ENCODE results near the gene CHCHD10.
A peak's percentile ranks its signal among the peaks of the same experiment; 100 is the strongest.
"Not testable (repeated sequence)": the region's sequence is repeated elsewhere in the genome, so short reads cannot be mapped to it uniquely, and the experiment has no call there.

CHCHD10 gene

GRCh38 chr22:23753385-23753784 is 14.4 kb downstream of the CHCHD10 start:
- Histone ChIP-seq H3K36me3 (ENCODE audit: insufficient read depth, low read length) (no peaks in the 10 kb centered on the region), H3K9me3 (ENCODE audit: control insufficient read depth, insufficient read depth, low read length) (no peaks in the 10 kb centered on the region), H3K4me1 (ENCODE audit: insufficient read depth, low read length) (no peaks in the 10 kb centered on the region; the same call in 1 of the 2 replicates), H3K9ac (ENCODE audit: low read depth, low read length) (no peak overlapping the region)

GRCh38 chr22:23752750-23753149 is 15.0 kb downstream of the CHCHD10 start:
- Histone ChIP-seq H3K9ac (ENCODE audit: low read depth, low read length) (no peak overlapping the region), H3K36me3 (ENCODE audit: insufficient read depth, low read length) (no peaks in the 10 kb centered on the region), H3K4me1 (ENCODE audit: insufficient read depth, low read length) (no peaks in the 10 kb centered on the region; the same call in 1 of the 2 replicates), H3K9me3 (ENCODE audit: control insufficient read depth, insufficient read depth, low read length) (no peaks in the 10 kb centered on the region)

GRCh38 chr22:23752090-23752691 is 15.6 kb downstream of the CHCHD10 start:
- H3K36me3 ChIP-seq (ENCODE audit: insufficient read depth, low read length): no peaks in the 10 kb centered on the region
- H3K4me1 ChIP-seq (ENCODE audit: insufficient read depth, low read length): no peaks in the 10 kb centered on the region; the same call in 1 of the 2 replicates
- no peaks in the 10 kb centered on the region for H3K9me3 ChIP-seq (ENCODE audit: control insufficient read depth, insufficient read depth, low read length)
- peak overlapping the region; percentile 73; the same call in 1 of the 2 replicates for H3K9ac ChIP-seq (ENCODE audit: low read depth, low read length)

- Histone ChIP-seq H3K4me1 (ENCODE audit: insufficient read depth, low read length) (no peaks in the 10 kb centered on the region; the same call in 1 of the 2 replicates), H3K9ac (ENCODE audit: low read depth, low read length) (peak overlapping the region; percentile 73), H3K9me3 (ENCODE audit: control insufficient read depth, insufficient read depth, low read length) (no peaks in the 10 kb centered on the region), H3K36me3 (ENCODE audit: insufficient read depth, low read length) (no peaks in the 10 kb centered on the region)
These were observed 16.3 kb downstream of the CHCHD10 start for GRCh38 chr22:23751441-23751996.

GRCh38 chr22:23750714-23751440 is 16.9 kb downstream of the CHCHD10 start, which contains the start of gene ZNF70:
TSS of gene ZNF70 (minus strand) at chr22:23751112. CDS start at chr22:23745140, 5,972 bp downstream.
- peak within 1 kb of the TSS; percentile 84 for H3K9ac ChIP-seq (ENCODE audit: low read depth, low read length)
- no peaks in the 10 kb centered on the region; the same call in 1 of the 2 replicates for H3K4me1 ChIP-seq (ENCODE audit: insufficient read depth, low read length)
- H3K36me3 ChIP-seq (ENCODE audit: insufficient read depth, low read length): no peaks in the 10 kb centered on the region
- H3K9me3 ChIP-seq (ENCODE audit: control insufficient read depth, insufficient read depth, low read length): no peaks in the 10 kb centered on the region

- Histone ChIP-seq H3K9me3 (ENCODE audit: control insufficient read depth, insufficient read depth, low read length) (no peaks in the 10 kb centered on the region), H3K36me3 (ENCODE audit: insufficient read depth, low read length) (no peaks in the 10 kb centered on the region), H3K9ac (ENCODE audit: low read depth, low read length) (peak overlapping the region; percentile 84), H3K4me1 (ENCODE audit: insufficient read depth, low read length) (no peaks in the 10 kb centered on the region; the same call in 1 of the 2 replicates)
These were observed 17.4 kb downstream of the CHCHD10 start for GRCh38 chr22:23750367-23750713.

- H3K4me1 ChIP-seq (ENCODE audit: insufficient read depth, low read length): no peaks in the 10 kb centered on the region; the same call in 1 of the 2 replicates
- no peaks in the 10 kb centered on the region for H3K36me3 ChIP-seq (ENCODE audit: insufficient read depth, low read length)
- H3K9me3 ChIP-seq (ENCODE audit: control insufficient read depth, insufficient read depth, low read length): no peaks in the 10 kb centered on the region
- peak overlapping the region; percentile 84; the same call in 1 of the 2 replicates for H3K9ac ChIP-seq (ENCODE audit: low read depth, low read length)
These were observed 17.9 kb downstream of the CHCHD10 start for GRCh38 chr22:23749841-23750301.

GRCh38 chr22:23745791-23746190 is 22.0 kb downstream of the CHCHD10 start:
- Histone ChIP-seq H3K9ac (ENCODE audit: low read depth, low read length) (no peak overlapping the region), H3K9me3 (ENCODE audit: control insufficient read depth, insufficient read depth, low read length) (no peaks in the 10 kb centered on the region), H3K36me3 (ENCODE audit: insufficient read depth, low read length) (peaks cover 3% of the 10 kb centered on the region; the same call in 1 of the 2 replicates)

GRCh38 chr22:23744485-23744884 is 23.3 kb downstream of the CHCHD10 start:
- no peak overlapping the region for H3K9ac ChIP-seq (ENCODE audit: low read depth, low read length)
- no peaks in the 10 kb centered on the region for H3K4me1 ChIP-seq (ENCODE audit: insufficient read depth, low read length)
- peaks cover 3% of the 10 kb centered on the region; the same call in 1 of the 2 replicates for H3K36me3 ChIP-seq (ENCODE audit: insufficient read depth, low read length)
- no peaks in the 10 kb centered on the region for H3K9me3 ChIP-seq (ENCODE audit: control insufficient read depth, insufficient read depth, low read length)

More at GRCh38 chr22:23745791-23746190, 22.0 kb downstream of the CHCHD10 start:
- H3K4me1 ChIP-seq (ENCODE audit: insufficient read depth, low read length): no peaks in the 10 kb centered on the region

- Histone ChIP-seq H3K4me1 (ENCODE audit: insufficient read depth, low read length) (no peaks in the 10 kb centered on the region), H3K36me3 (ENCODE audit: insufficient read depth, low read length) (peaks cover 3% of the 10 kb centered on the region; the same call in 1 of the 2 replicates), H3K9ac (ENCODE audit: low read depth, low read length) (no peak overlapping the region), H3K9me3 (ENCODE audit: control insufficient read depth, insufficient read depth, low read length) (no peaks in the 10 kb centered on the region)
These were observed 23.8 kb downstream of the CHCHD10 start for GRCh38 chr22:23744001-23744400.

GRCh38 chr22:23743303-23743705 is 24.5 kb downstream of the CHCHD10 start:
- H3K9me3 ChIP-seq (ENCODE audit: control insufficient read depth, insufficient read depth, low read length): no peaks in the 10 kb centered on the region
- H3K4me1 ChIP-seq (ENCODE audit: insufficient read depth, low read length): no peaks in the 10 kb centered on the region
- H3K9ac ChIP-seq (ENCODE audit: low read depth, low read length): no peak overlapping the region
- peaks cover 3% of the 10 kb centered on the region; the same call in 1 of the 2 replicates for H3K36me3 ChIP-seq (ENCODE audit: insufficient read depth, low read length)

- Histone ChIP-seq H3K36me3 (ENCODE audit: insufficient read depth, low read length) (peaks cover 3% of the 10 kb centered on the region; the same call in 1 of the 2 replicates), H3K9me3 (ENCODE audit: control insufficient read depth, insufficient read depth, low read length) (no peaks in the 10 kb centered on the region), H3K9ac (ENCODE audit: low read depth, low read length) (no peak overlapping the region), H3K4me1 (ENCODE audit: insufficient read depth, low read length) (no peaks in the 10 kb centered on the region)
These were observed 25.1 kb downstream of the CHCHD10 start for GRCh38 chr22:23742505-23743264.

- Histone ChIP-seq H3K9me3 (ENCODE audit: control insufficient read depth, insufficient read depth, low read length) (no peaks in the 10 kb centered on the region), H3K36me3 (ENCODE audit: insufficient read depth, low read length) (no peaks in the 10 kb centered on the region), H3K9ac (ENCODE audit: low read depth, low read length) (no peak overlapping the region), H3K4me1 (ENCODE audit: insufficient read depth, low read length) (peaks cover 3% of the 10 kb centered on the region; the same call in 1 of the 2 replicates)
These were observed 30.1 kb downstream of the CHCHD10 start for GRCh38 chr22:23737696-23738095.

GRCh38 chr22:23728108-23728507 is 39.7 kb downstream of the CHCHD10 start:
- H3K9ac ChIP-seq (ENCODE audit: low read depth, low read length); H3K36me3 ChIP-seq (ENCODE audit: insufficient read depth, low read length); H3K9me3 ChIP-seq (ENCODE audit: control insufficient read depth, insufficient read depth, low read length); H3K4me1 ChIP-seq (ENCODE audit: insufficient read depth, low read length): not testable (repeated sequence)
